Measurements from ENCODE around the gene ACOT4. TPM values are rescaled to one million over a fixed set of nuclear protein-coding genes. Genes with fewer than 3 reads are reported as not detected.
A peak's percentile ranks its signal among the peaks of the same experiment; 100 is the strongest.

ACOT4 gene
- total RNA-seq, 2 donors from 2014 or later: 1.9 to 2.1 TPM

DNA sequence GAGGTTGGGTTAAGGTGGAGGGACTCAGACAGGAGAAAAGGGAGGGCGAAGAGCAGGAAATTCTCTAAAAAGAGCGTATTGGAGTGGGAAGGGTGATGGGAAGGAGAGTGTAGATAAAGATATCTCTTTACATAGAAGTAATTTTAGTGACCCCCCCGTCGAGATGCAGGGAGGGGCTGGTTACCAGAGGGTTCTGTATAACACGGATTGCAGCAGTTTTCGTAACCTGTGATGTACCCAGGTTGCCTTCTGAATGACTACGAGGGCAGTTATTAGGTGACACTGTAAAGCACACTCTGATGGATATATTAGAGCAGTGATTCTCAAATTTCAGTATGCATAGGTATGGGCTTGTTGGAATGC, 53.6 kb downstream of the ACOT4 start:
- Histone ChIP-seq H3K4me1 (replicated peaks) (no peaks in the 10 kb centered on the region), H3K36me3 (no peaks in the 10 kb centered on the region), H3K27me3 (replicated peaks; ENCODE audit: insufficient read depth) (no peaks in the 10 kb centered on the region), H3K9me3 (no peaks in the 10 kb centered on the region), H3K4me3 (peak overlapping the region; percentile 59 to 85), H3K27ac (peak overlapping the region; percentile 73 to 86)
- no peak for TF ChIP-seq CTCF (IDR thresholded peaks at IDR 0.05)
- TF ChIP-seq POLR2A (IDR thresholded peaks at IDR 0.05): no peak
- no peak for TF ChIP-seq POLR2AphosphoS5 (IDR thresholded peaks at IDR 0.05)
- WGBS: 3% methylated on average over 7 of the region's 7 CpGs
- intact Hi-C loops (cut with DNase I): no loop called here
- DNase-seq (ENCODE audit: low spot score): no peak

Other genes starting within 250 kb of the ACOT4 start
- 10 to 100 TPM; 38.4 to 57.8 TPM for gene NUMB, start 133.3 kb upstream of the ACOT4 start, total RNA-seq
- 10 to 100 TPM; 20.9 to 62.8 TPM for gene RIOX1, start 100.9 kb upstream of the ACOT4 start, total RNA-seq
- gene ACOT1, start 54.7 kb upstream of the ACOT4 start, total RNA-seq: 10 to 100 TPM in 1 of 2 donors, 1 to 10 TPM in 1; 9.4 to 10.8 TPM
- 1 to 10 TPM in 1 of 2 donors, under 1 TPM in 1; 0.55 to 4.7 TPM for gene HEATR4, start 32.9 kb upstream of the ACOT4 start, total RNA-seq
- gene ACOT2, start 22.7 kb upstream of the ACOT4 start, total RNA-seq: 10 to 100 TPM; 37.4 to 39.0 TPM
- gene ACOT6, start 20.6 kb downstream of the ACOT4 start, total RNA-seq: not detected
- 1 to 10 TPM; 8.5 to 10.0 TPM for gene DNAL1, start 53.1 kb downstream of the ACOT4 start, total RNA-seq
- gene PNMA1, start 122.5 kb downstream of the ACOT4 start, total RNA-seq: 10 to 100 TPM; 18.6 to 62.7 TPM

All from prostate gland (tissue), 2 donors.